HFF-Myc (cell line): Measurements from ENCODE around the gene UGT1A8.
"Not testable (repeated sequence)": the region's sequence is repeated elsewhere in the genome, so short reads cannot be mapped to it uniquely, and the experiment has no call there.

ENCODE experiments used
- DNase-seq: peaks from one replicate; pipeline ENCODE4 v3.0.0-alpha.2; 2011; ENCODE audit warnings: low read depth; ENCODE audit errors: extremely low read depth
- H3K4me3 ChIP-seq: replicated peaks from 2 replicates; pipeline ENCODE4 v1.5.1; 2011; ENCODE audit warnings: low read depth, mild to moderate bottlenecking, control low read depth, low read length
- TF ChIP-seq, protein P1 (sequence below): IDR thresholded peaks from 2 replicates; pipeline ENCODE4 v1.5.1; 2012; ENCODE audit warnings: mild to moderate bottlenecking, low read depth, low read length, control low read depth; ENCODE audit errors: missing control alignments

The UGT1A8 gene

DNA sequence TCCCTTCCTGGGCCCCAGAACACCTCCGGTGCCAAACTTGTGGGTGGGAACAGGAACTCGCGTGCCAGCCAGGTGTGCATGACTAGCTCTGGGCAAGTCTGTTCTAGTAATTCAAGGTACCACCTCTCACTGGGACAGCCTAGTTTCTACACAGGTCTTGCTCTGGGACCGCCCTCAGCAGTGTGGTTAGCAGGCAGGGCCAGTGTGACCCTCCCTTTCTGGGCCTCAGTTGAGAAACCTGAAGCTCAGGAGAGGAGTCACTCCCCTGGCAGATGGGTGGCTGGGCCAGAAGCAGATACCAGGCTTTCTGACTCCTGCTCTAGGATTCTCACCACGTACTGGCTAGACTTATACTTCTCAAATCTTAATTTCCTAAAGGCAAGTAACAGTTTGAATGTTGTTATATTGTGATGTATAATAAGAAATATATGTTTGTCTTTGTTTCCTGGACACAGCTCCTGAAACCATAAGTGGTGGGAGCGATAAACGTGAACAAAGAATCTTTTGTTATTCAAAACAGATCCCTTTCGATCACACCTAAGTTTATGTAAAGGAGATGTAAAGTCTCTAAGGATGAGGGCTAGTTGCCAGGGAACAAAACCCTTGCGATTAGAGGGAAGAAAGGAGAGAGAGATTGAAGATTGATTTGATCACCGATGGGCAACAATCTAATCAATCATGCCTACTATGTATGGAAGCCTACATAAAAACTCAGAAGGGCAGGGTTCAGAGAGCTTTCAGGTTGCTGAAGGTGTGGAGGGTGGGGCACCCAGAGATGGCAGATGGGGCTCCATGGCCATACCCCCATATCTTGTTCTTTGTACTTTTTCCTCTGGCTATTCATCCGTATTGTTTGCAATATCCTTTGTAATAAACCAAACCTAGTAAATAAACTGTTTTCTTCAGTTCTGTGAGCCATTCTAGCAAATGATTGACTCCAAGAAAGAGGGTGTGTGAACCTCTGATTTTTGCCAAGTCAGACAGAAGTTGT is 74.3 kb downstream of the UGT1A8 start:
- H3K4me3 ChIP-seq, result no peak overlapping the region
- TF ChIP-seq, protein P1, sequence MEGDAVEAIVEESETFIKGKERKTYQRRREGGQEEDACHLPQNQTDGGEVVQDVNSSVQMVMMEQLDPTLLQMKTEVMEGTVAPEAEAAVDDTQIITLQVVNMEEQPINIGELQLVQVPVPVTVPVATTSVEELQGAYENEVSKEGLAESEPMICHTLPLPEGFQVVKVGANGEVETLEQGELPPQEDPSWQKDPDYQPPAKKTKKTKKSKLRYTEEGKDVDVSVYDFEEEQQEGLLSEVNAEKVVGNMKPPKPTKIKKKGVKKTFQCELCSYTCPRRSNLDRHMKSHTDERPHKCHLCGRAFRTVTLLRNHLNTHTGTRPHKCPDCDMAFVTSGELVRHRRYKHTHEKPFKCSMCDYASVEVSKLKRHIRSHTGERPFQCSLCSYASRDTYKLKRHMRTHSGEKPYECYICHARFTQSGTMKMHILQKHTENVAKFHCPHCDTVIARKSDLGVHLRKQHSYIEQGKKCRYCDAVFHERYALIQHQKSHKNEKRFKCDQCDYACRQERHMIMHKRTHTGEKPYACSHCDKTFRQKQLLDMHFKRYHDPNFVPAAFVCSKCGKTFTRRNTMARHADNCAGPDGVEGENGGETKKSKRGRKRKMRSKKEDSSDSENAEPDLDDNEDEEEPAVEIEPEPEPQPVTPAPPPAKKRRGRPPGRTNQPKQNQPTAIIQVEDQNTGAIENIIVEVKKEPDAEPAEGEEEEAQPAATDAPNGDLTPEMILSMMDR, result no peak
- DNase-seq, result no peak

DNA sequence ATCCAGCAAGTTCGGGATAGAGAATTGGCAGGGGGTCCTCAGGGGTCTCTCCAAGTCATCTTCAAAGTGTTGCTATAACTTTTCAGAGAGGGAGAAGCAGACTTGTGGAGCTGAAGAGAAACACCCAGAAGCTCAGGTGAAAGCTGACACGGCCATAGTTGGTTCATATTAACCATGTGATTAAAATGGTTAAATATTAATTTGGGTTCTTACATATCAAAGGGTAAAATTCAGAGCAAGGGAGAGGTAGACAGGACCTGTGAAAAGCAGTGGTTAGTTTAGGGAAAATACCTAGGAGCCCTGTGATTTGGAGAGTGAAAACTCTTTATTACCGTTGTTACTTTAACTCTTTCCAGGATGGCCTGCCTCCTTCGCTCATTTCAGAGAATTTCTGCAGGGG is 75.2 kb downstream of the UGT1A8 start, which contains the start of gene UGT1A6:
TSS of gene UGT1A6 (plus strand) at position 243 of the 400 bp plus-strand sequence. CDS start at position 358, 115 bp downstream.
- DNase-seq, result no peak
- TF ChIP-seq, protein P1, result no peak
- no peak within 1 kb of the TSS for H3K4me3 ChIP-seq

DNA sequence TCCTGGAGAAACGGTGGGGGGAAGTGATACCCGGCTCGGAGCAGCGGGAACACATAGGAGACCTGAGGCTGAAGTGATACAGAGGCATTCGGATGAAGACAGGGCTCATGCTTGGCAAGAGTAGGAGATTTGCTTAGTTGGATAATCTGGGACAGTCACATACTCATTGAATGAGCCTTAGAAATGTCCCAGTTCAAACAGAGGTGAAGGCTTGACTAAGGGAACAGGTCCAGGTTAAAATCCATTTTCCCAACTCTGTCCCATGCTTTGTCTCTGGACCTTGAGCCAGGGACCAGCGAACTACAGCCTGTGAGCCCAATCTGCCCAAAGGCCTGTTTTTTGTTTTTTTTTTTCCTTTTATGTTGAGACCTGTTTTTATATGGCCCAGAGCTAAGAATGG is 76.5 kb downstream of the UGT1A8 start:
- H3K4me3 ChIP-seq, result no peak overlapping the region
- no peak for DNase-seq
- TF ChIP-seq, protein P1, result no peak

DNA sequence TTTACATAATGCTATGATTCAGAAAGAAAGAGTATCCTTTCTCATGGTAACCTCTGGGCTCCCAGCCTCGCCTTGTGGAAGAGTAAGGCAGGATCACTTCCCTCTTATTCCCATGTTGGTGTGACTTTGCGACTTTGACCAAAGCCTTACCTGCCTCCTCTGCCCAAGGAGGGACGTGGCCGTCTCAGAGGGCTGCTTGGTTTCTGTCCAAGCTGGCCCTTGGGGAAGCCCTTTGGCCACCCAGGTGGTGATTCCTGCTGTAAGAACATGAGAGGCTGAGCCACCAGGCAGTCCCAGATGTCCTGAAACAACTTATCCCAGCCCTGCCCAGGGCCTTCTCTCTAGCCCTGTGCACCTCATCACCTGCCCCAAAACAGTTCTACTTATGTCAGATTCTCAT is 81.3 kb downstream of the UGT1A8 start:
- H3K4me3 ChIP-seq, result no peak overlapping the region
- TF ChIP-seq, protein P1, result no peak
- no peak for DNase-seq

DNA sequence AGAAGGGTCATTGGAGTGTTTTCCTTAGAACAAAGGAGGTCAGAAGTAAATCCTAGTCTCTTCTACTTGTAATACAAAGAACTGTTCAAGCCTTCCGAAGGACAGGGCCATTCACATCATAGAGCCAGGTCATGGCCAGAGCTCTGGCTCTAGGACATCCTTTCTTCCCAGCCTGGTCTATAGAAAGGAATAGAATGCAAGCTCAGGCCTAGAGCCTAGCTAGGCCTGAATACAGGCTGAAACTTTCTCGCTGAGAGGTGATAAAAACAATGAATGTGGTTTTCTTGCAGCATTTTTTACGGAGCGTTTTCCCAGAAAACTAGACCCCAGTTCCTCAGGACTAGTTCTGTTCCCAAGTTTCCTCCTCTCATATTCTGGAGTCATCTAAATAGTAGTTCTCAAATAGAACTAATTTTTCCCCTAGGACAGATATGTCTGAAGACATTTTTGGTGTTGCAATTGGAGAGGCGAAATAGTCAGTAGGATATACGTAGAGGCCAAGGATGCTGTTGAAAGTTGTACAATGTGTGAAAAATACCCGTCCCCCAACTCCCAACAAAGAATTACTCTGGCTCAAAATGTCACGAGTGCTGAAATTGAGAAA is 82.1 kb downstream of the UGT1A8 start:
- H3K4me3 ChIP-seq, result no peak overlapping the region
- DNase-seq, result no peak
- TF ChIP-seq, protein P1, result no peak

DNA sequence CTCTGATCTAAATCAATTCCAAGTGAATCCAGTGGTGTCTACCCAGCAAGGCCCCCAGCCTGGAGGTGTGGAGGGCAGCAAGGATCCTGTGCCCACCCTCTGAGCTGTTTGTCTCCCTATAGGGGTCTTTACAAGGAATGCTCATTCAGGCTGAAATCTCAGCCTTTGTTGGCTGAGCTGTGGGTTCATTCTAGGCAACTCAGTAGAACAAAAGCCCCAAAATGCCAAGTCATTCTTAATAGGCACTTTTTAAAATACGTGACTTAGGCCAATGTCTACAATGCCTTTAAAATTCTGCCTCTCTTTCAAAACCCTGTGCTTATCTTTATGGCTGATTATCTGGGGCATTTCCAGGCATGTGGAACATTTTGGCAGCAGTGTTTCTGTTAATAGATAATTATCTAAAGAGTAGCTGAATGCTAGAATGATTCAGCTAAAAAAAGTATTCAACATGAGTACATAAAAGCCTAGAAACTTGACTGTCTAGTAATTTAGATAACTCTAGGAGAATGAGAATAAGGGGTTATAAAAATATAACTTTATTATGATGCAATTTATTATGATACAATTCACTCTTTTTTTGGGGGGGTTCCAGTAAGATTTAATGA is 82.7 kb downstream of the UGT1A8 start:
- no peak for DNase-seq
- TF ChIP-seq, protein P1, result no peak
- H3K4me3 ChIP-seq, result no peak overlapping the region

DNA sequence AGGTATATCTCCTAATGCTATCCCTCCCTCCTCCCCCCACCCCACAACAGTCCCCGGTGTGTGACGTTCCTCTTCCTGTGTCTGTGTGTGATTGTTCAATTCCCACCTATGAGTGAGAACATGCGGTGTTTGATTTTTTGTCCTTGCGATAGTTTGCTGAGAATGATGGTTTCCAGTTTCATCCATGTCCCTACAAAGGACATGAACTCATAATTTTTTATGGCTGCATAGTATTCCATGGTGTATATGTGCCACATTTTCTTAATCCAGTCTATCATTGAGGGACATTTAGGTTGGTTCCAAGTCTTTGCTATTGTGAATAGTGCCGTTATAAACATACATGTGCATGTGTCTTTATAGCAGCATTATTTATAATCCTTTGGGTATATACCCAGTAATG is 83.4 kb downstream of the UGT1A8 start:
- not testable (repeated sequence) for DNase-seq, H3K4me3 ChIP-seq
